Chondrocyte (in vitro differentiated cells): Measurements from ENCODE around the gene NUDT21. TPM values are rescaled to one million over a fixed set of nuclear protein-coding genes. Genes with fewer than 3 reads are reported as not detected.
A peak's percentile ranks its signal among the peaks of the same experiment; 100 is the strongest.
"Not testable (repeated sequence)": the region's sequence is repeated elsewhere in the genome, so short reads cannot be mapped to it uniquely, and the experiment has no call there.

Experiments used
- DNase-seq: peaks from one replicate; pipeline ENCODE4 v3.0.0; 2021; ENCODE audit warnings: mixed read lengths, low spot score
- H3K27ac Mint-ChIP-seq: one replicate; pipeline ENCODE4 v1.8.0; 2021; ENCODE audit warnings: mild to moderate bottlenecking, moderate library complexity, mixed read lengths; ENCODE audit not compliant: unreplicated experiment
- H3K27me3 Mint-ChIP-seq: 2 replicates; pipeline ENCODE4 v1.8.0; 2021; ENCODE audit warnings: low read depth, mixed read lengths
- H3K36me3 Mint-ChIP-seq: 2 replicates; pipeline ENCODE4 v1.8.0; 2021; ENCODE audit warnings: low read depth, mixed read lengths
- H3K4me1 Mint-ChIP-seq: 2 replicates; pipeline ENCODE4 v1.8.0; 2021; ENCODE audit warnings: low read depth, mild to moderate bottlenecking, mixed read lengths
- H3K4me3 Mint-ChIP-seq: one replicate; pipeline ENCODE4 v1.8.0; 2021; ENCODE audit warnings: mild to moderate bottlenecking, moderate library complexity, mixed read lengths; ENCODE audit not compliant: unreplicated experiment
- H3K9me3 Mint-ChIP-seq: 2 replicates; pipeline ENCODE4 v1.8.0; 2021; ENCODE audit warnings: low read depth, mixed read lengths
- CTCF ChIP-seq: fragments of 200-600 bp; sonication (generic); IDR thresholded peaks from 2 replicates; pipeline ENCODE4 v1.5.0; 2021; ENCODE audit warnings: antibody characterized with exemption, mild to moderate bottlenecking, moderate library complexity
- long read RNA-seq: library from polyadenylated mRNA; stranded (forward); transcript quantifications from one replicate; pipeline ENCODE4 v2.0.0, GENCODE V29; 2021
- total RNA-seq: library from RNA; stranded (reverse); gene quantifications from 3 replicates; pipeline ENCODE4 v1.2.1, GENCODE V29; 2021

Gene NUDT21
- total RNA-seq = 69.0 to 80.5 TPM (median 72.7 TPM) in 3 replicates
- long read RNA-seq, full-length matches to known transcripts = 41 of 59 reads
- long read RNA-seq, partial matches to known transcripts = 2 of 59 reads
- long read RNA-seq, other reads (novel, unspliced or antisense) = 16 of 59 reads

GRCh38 chr16:56450986-56451752 is at the start of gene NUDT21, which contains the start of gene OGFOD1:
TSS of gene NUDT21 (minus strand) at chr16:56451332. CDS start at chr16:56451202, 130 bp downstream.
TSS of gene OGFOD1 (plus strand) at chr16:56451554. CDS start at chr16:56451613, 59 bp downstream.
- peak; percentile 98 for DNase-seq
- Mint-ChIP-seq H3K4me1 (peaks cover 46% of the 10 kb centered on the region), H3K27ac (peak within 1 kb of the TSS; percentile 100), H3K36me3 (peaks cover 15% of the 10 kb centered on the region), H3K9me3 (no peaks in the 10 kb centered on the region), H3K4me3 (peak within 1 kb of the TSS; percentile 95), H3K27me3 (no peaks in the 10 kb centered on the region)
- TF ChIP-seq CTCF = no peak

- Mint-ChIP-seq H3K27ac (no peak overlapping the region), H3K36me3 (peaks cover 23% of the 10 kb centered on the region), H3K9me3 (no peaks in the 10 kb centered on the region), H3K4me1 (no peaks in the 10 kb centered on the region), H3K27me3 (no peaks in the 10 kb centered on the region), H3K4me3 (no peak overlapping the region)
- no peak for TF ChIP-seq CTCF
- DNase-seq = no peak
Measured at GRCh38 chr16:56493815-56494214, 42.7 kb upstream of the NUDT21 start.

GRCh38 chr16:56493126-56493525 is 42.0 kb upstream of the NUDT21 start:
- H3K9me3 Mint-ChIP-seq = no peaks in the 10 kb centered on the region
- TF ChIP-seq CTCF = no peak
- H3K4me3 Mint-ChIP-seq = no peak overlapping the region
- H3K4me1 Mint-ChIP-seq = no peaks in the 10 kb centered on the region
- H3K27ac Mint-ChIP-seq = no peak overlapping the region
- H3K36me3 Mint-ChIP-seq = peaks cover 22% of the 10 kb centered on the region
- DNase-seq = no peak
- no peaks in the 10 kb centered on the region for H3K27me3 Mint-ChIP-seq

GRCh38 chr16:56491657-56492261 is 40.6 kb upstream of the NUDT21 start:
- Mint-ChIP-seq H3K9me3 (no peaks in the 10 kb centered on the region), H3K4me3 (no peak overlapping the region), H3K36me3 (peaks cover 13% of the 10 kb centered on the region), H3K27ac (no peak overlapping the region), H3K27me3 (no peaks in the 10 kb centered on the region), H3K4me1 (no peaks in the 10 kb centered on the region)
- TF ChIP-seq CTCF = no peak
- no peak for DNase-seq

GRCh38 chr16:56488868-56489267 is 37.7 kb upstream of the NUDT21 start:
- H3K27ac Mint-ChIP-seq, H3K9me3 Mint-ChIP-seq, DNase-seq, H3K4me1 Mint-ChIP-seq, H3K27me3 Mint-ChIP-seq, H3K4me3 Mint-ChIP-seq: not testable (repeated sequence)
- peaks cover 21% of the 10 kb centered on the region for H3K36me3 Mint-ChIP-seq
